Measurements from ENCODE around the gene FKBP4.
A peak's percentile ranks its signal among the peaks of the same experiment; 100 is the strongest.

The FKBP4 gene

DNA sequence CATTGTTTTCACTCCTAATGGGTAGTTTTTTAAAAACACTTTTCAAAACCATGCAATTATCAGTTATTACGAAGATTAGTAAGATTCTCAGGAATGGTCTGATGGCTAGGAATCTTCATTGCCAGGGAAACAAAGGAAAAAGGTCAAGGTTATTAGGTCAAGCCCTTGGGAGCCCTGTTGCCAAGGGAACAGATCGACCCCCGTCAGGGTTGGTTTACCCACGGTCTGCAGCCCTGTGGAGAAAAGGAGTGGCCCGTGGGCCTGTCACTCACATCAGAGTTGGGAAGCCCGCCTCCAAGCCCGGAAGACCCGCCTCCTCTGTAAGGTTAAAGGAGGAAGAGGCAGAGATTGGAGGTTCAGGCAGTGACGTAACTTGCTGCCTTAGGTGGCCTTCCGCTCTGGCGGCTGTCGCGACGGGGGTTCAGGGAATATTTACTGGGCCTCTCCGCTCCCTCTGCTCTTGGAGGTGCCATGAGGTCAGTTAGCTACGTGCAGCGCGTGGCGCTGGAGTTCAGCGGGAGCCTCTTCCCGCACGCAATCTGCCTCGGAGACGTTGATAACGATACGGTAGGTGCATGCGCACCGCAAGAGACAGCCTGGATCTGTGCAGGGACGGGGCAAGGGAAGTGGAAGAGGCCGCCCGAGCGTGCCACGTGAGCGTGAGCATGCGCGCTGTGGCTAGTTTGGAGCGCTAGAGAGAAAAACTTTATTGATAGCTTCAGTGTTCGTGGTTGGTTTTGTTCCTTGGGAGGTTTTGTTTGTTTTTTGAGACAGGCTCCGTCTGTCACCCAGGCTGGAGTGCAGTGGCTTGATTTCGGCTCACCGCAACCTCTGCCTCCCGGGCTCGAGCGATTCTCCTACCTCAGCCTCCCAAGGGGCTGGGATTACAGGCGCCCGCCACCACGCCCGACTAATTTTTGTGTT lies 17.8 kb downstream of the FKBP4 start, which contains the start of gene ITFG2:
ITFG2 (plus strand) TSS at position 379 of the 924 bp plus-strand sequence; CDS start at position 472, 93 bp downstream.
- peak; percentile 98 for DNase-seq (ENCODE audit: low read depth)
- peak within 1 kb of the TSS; percentile 77 for H3K4me3 ChIP-seq (replicated peaks; ENCODE audit: low read depth, low read length)
- no peak for TF ChIP-seq CTCF (IDR thresholded peaks at IDR 0.05; ENCODE audit: low read length, missing control alignments)

GRCh38 chr12:2813214-2814185 lies 18.7 kb downstream of the FKBP4 start:
- H3K4me3 ChIP-seq (replicated peaks; ENCODE audit: low read depth, low read length) = peak overlapping the region; percentile 77
- DNase-seq (ENCODE audit: low read depth) = peak; percentile 75
- TF ChIP-seq CTCF (IDR thresholded peaks at IDR 0.05; ENCODE audit: low read length, missing control alignments) = peak; percentile 88

DNA sequence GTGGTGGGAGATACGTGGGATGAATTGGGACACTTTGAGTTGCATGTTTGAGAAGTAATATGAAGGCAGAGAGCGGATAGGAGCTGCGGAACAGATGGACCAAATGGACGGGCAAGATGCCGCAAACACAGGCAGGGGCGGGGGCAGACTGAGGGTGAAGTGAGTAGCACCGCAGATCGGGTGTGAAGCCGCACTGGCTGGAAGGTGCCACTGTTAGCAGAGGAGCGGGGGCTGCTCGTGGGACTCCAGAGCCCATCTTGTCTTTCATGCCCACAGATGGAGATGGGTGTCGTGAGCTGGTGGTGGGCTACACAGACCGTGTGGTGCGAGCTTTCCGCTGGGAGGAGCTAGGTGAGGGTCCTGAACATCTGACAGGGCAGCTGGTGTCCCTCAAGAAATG lies 25.0 kb downstream of the FKBP4 start:
- DNase-seq (ENCODE audit: low read depth) = no peak
- H3K4me3 ChIP-seq (replicated peaks; ENCODE audit: low read depth, low read length) = no peak overlapping the region
- TF ChIP-seq CTCF (IDR thresholded peaks at IDR 0.05; ENCODE audit: low read length, missing control alignments) = no peak

DNA sequence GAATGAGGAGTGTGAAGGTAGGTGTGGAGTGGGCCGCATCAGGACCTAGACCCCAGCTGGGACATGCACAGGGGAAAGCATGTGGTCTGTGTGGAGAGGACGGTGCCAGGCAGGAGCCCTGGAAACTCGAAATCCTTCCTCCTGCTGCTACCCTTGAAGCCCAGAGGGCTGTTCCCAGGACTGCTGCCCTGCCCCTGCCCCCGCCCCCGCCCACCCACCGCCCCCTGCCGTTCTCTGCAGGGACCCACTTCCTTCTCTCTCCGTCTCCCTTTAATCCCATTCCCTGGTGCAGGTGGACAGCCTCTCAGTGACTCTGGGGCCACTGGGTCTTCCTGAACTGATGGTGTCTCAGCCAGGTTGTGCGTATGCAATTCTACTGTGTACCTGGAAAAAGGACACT lies 25.7 kb downstream of the FKBP4 start:
- DNase-seq (ENCODE audit: low read depth) = no peak
- no peak for TF ChIP-seq CTCF (IDR thresholded peaks at IDR 0.05; ENCODE audit: low read length, missing control alignments)
- no peak overlapping the region for H3K4me3 ChIP-seq (replicated peaks; ENCODE audit: low read depth, low read length)

- DNase-seq (ENCODE audit: low read depth) = no peak
- TF ChIP-seq CTCF (IDR thresholded peaks at IDR 0.05; ENCODE audit: low read length, missing control alignments) = no peak
- H3K4me3 ChIP-seq (replicated peaks; ENCODE audit: low read depth, low read length) = no peak overlapping the region
Measured at GRCh38 chr12:2823483-2823882, 28.7 kb downstream of the FKBP4 start.

DNA sequence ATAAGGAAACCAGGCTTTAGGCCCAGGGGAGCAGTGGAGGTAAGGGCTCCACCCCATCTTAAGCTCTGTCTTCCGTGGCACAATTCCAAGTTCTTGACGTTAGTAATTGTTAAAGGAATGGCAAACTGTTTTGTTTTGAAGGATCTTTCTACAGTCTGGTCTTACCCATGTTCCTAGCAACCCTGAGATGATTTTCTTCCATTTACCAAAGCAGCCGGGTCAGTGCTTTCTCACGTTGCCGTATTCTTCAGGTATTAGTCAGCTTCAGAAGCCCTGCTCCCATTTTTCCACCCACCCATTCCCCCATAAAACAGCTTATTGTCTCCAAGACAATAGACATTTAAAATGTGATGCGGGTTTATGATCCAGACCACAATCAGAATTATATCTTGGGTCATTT lies 29.8 kb downstream of the FKBP4 start:
- TF ChIP-seq CTCF (IDR thresholded peaks at IDR 0.05; ENCODE audit: low read length, missing control alignments) = no peak
- DNase-seq (ENCODE audit: low read depth) = no peak
- no peak overlapping the region for H3K4me3 ChIP-seq (replicated peaks; ENCODE audit: low read depth, low read length)

Data from fibroblast of pulmonary artery (primary cell).